Tracheal epithelial cell (primary cell): ENCODE measurements around the gene BAHD1. TPM values are rescaled to one million over a fixed set of nuclear protein-coding genes. Genes with fewer than 3 reads are reported as not detected.

Experiments
- total RNA-seq: library from RNA; depleted of rRNA; stranded (reverse); fragments of >200 nt; gene quantifications from 2 replicates; pipeline ENCODE4 v1.2.1, GENCODE V29; 2014

The BAHD1 gene
- total RNA-seq: 5.3 TPM in 2 replicates

DNA sequence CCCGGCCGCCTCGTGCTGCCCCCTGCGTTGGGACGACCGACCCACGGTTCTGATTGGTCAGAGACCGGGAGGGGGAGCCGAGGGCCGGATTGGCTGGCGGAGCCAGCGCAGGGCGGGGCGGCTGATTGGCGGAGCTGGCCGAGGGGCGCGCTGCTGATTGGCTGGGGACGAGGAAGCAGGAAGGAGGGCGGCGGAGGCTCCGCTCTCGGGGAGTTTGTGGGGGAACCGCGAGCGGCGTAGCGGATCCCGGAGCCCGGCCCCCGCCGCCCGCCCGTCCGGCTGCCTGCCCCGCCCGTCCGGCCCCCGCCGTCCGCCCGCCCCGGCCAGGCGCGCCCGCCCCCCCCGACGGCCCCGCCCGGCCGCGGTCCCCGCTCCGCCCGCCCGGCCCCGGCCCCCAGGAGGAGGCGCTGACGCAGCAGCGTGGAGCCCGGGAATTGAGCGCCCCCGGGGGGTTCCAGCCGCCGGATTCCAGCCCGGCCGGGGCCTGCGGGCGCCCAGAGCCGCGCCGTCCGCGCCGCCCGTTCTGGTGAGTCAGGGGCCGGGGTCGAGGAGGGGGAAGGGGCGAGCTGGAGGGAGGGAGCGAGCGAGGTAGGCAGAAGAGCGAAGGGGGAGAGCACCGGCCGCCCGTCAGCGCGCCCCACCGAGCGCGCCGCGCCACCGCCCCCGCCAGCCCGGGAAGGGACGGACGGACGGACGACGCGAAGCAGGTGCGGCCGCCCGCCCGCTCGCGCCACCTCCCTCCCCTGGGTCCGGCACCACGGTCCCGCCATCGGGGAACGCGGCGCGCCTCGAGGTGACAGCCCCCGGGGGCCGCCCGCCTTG is at the start of gene BAHD1:
Gene BAHD1, plus strand, starts transcription at position 211 of the 822 bp plus-strand sequence. CDS start 17,512 bp downstream, outside the sequence.

GRCh38 chr15:40405501-40406381 is 35.0 kb upstream of the BAHD1 start, which contains the start of gene IVD:
TSS of gene IVD (plus strand) at chr15:40405795. CDS start at chr15:40405828, 33 bp downstream.

DNA sequence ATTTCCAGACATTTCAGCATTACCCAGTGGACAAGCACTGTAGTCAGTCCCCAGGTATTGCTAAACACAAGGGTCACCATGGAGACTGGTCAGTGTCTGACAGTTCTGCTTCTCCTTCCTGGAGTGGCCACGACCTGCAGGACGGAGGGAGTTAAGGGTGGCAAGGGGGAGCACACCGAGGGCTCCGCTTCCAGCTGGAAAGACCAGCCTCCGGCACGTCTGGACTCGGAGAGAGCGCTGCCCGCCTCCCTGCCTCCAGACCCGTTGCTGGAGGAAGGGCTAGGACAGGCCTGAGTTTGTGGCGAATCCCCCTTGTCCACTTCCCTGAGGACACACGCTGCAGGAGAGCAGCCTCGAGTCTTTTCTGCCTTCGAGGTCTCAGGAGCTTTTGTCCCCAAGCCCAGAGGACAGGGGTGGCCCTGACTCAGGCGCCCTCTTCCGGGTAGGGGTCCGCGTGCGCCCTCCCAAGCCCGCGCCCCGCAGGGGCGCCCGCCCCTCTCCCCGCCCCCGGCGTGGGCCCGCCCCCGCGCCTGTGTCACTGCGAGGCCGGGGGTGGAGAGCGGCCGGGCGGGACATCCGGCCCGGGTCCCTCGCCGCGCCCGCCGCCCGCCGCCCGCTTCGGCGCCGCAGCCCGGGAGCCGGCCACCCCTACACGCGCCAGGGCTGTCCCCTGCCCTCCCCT is 29.8 kb downstream of the BAHD1 start, which contains the start of gene CHST14:
Gene CHST14, plus strand, starts transcription at position 562 of the 682 bp plus-strand sequence. CDS start 230 bp downstream, outside the sequence.

Other genes starting within 250 kb of the BAHD1 start
- 12.8 and 13.4 TPM in 2 replicates for gene PAK6, start 201.9 kb upstream of the BAHD1 start, total RNA-seq
- not detected in 2 replicates for gene ANKRD63, start 157.9 kb upstream of the BAHD1 start, total RNA-seq
- under 0.01 TPM in 1 of 2 replicates, not detected in the other for gene PLCB2, start 133.0 kb upstream of the BAHD1 start, total RNA-seq
- gene INAFM2, start 117.3 kb upstream of the BAHD1 start, total RNA-seq: 8.3 and 10.6 TPM in 2 replicates
- gene CCDC9B, start 100.0 kb upstream of the BAHD1 start, total RNA-seq: 5.3 and 36.4 TPM in 2 replicates
- not detected in 2 replicates for gene PHGR1, start 89.9 kb upstream of the BAHD1 start, total RNA-seq
- under 0.01 TPM in 2 replicates for gene DISP2, start 82.7 kb upstream of the BAHD1 start, total RNA-seq
- gene KNSTRN, start 58.2 kb upstream of the BAHD1 start, total RNA-seq: 36.1 and 38.2 TPM in 2 replicates
- gene IVD, start 35.2 kb upstream of the BAHD1 start, total RNA-seq: 18.3 and 21.9 TPM in 2 replicates
- gene CHST14, start 30.0 kb downstream of the BAHD1 start, total RNA-seq: 2.3 and 2.9 TPM in 2 replicates
- gene CCDC32, start 124.1 kb downstream of the BAHD1 start, total RNA-seq: 14.3 and 15.7 TPM in 2 replicates
- gene RPUSD2, start 128.3 kb downstream of the BAHD1 start, total RNA-seq: 16.8 and 19.8 TPM in 2 replicates
- gene KNL1, start 153.3 kb downstream of the BAHD1 start, total RNA-seq: 1.1 and 2.2 TPM in 2 replicates